Hepatocyte (in vitro differentiated cells): ENCODE measurements around the gene ZNF287. TPM values are rescaled to one million over a fixed set of nuclear protein-coding genes. Genes with fewer than 3 reads are reported as not detected.

Experiments
- DNase-seq: peaks from one replicate; pipeline ENCODE4 v3.0.0-alpha.2; 2016; ENCODE audit warnings: low spot score
- H2AFZ ChIP-seq: fragments of 200-600 bp; sonication (generic); 2 replicates; pipeline ENCODE4 v1.6.0; 2016; ENCODE audit warnings: antibody characterized with exemption, mild to moderate bottlenecking
- H3K27ac ChIP-seq: fragments of 200-600 bp; sonication (generic); 2 replicates; pipeline ENCODE4 v1.5.1; 2016; ENCODE audit warnings: mild to moderate bottlenecking
- H3K27me3 ChIP-seq: fragments of 200-600 bp; sonication (generic); 2 replicates; pipeline ENCODE4 v1.6.1; 2016
- H3K36me3 ChIP-seq: fragments of 200-600 bp; sonication (generic); replicated peaks from 2 replicates; pipeline ENCODE4 v1.5.1; 2016; ENCODE audit warnings: low read depth; ENCODE audit not compliant: insufficient read depth
- H3K4me1 ChIP-seq: fragments of 200-600 bp; sonication (generic); 2 replicates; pipeline ENCODE4 v1.5.1; 2016; ENCODE audit warnings: mild to moderate bottlenecking, moderate library complexity; ENCODE audit not compliant: insufficient read depth
- H3K4me2 ChIP-seq: fragments of 200-600 bp; sonication (generic); 2 replicates; pipeline ENCODE4 v1.6.0; 2016
- H3K4me3 ChIP-seq: fragments of 200-600 bp; sonication (generic); 2 replicates; pipeline ENCODE4 v1.5.1; 2016; ENCODE audit warnings: mild to moderate bottlenecking
- H3K79me2 ChIP-seq: fragments of 200-600 bp; sonication (generic); 2 replicates; pipeline ENCODE4 v1.6.0; 2017; ENCODE audit warnings: mild to moderate bottlenecking
- H3K9me2 ChIP-seq: fragments of 200-600 bp; sonication (generic); replicated peaks from 2 replicates; pipeline ENCODE4 v1.6.0; 2017; ENCODE audit warnings: mild to moderate bottlenecking; ENCODE audit not compliant: insufficient read depth
- H3K9me3 ChIP-seq: fragments of 200-600 bp; sonication (generic); 2 replicates; pipeline ENCODE4 v1.5.1; 2016; ENCODE audit warnings: low read depth, mild to moderate bottlenecking
- H4K20me1 ChIP-seq: fragments of 200-600 bp; sonication (generic); 2 replicates; pipeline ENCODE4 v1.6.0; 2016; ENCODE audit warnings: mild to moderate bottlenecking; ENCODE audit not compliant: insufficient read depth, poor library complexity, severe bottlenecking
- EZH2 ChIP-seq: fragments of 200-600 bp; sonication (generic); IDR thresholded peaks from 2 replicates; pipeline ENCODE4 v1.6.1; 2016; ENCODE audit warnings: antibody characterized with exemption, mild to moderate bottlenecking, borderline replicate concordance
- EZH2phosphoT487 ChIP-seq: fragments of 200-600 bp; sonication (generic); IDR thresholded peaks from one replicate; pipeline ENCODE4 v1.6.1; 2018; ENCODE audit warnings: antibody characterized with exemption, mild to moderate bottlenecking, low read depth, moderate library complexity; ENCODE audit not compliant: unreplicated experiment, severe bottlenecking
- WGBS: methylation state at CpG from one replicate; pipeline ENCODE4 v1.1.6; 2016; ENCODE audit warnings: low lambda C conversion rate; ENCODE audit errors: missing lambda C conversion rate; 5-methylcytosine and 5-hydroxymethylcytosine counted together
- polyA plus RNA-seq: library from polyadenylated mRNA; unstranded; fragments of >200 nt; fragmentation: Nextera tagmentation; extraction: Ambion mirVana; gene quantifications from 2 replicates; pipeline ENCODE4 v1.2.1, GENCODE V29; 2016
- total RNA-seq: library from RNA; depleted of rRNA; stranded (reverse); fragments of >200 nt; gene quantifications from 2 replicates; pipeline ENCODE4 v1.2.3, GENCODE V29; 2014
- TF ChIP-seq, protein P1 (sequence below): fragments of 200-600 bp; sonication (generic); IDR thresholded peaks from 2 replicates; pipeline ENCODE4 v1.5.1; 2016; ENCODE audit warnings: antibody characterized with exemption, mild to moderate bottlenecking; ENCODE audit not compliant: poor library complexity

ZNF287 gene
- total and polyA plus RNA-seq, 2 experiments from 2014 or later: 7.1 to 10.6 TPM

DNA sequence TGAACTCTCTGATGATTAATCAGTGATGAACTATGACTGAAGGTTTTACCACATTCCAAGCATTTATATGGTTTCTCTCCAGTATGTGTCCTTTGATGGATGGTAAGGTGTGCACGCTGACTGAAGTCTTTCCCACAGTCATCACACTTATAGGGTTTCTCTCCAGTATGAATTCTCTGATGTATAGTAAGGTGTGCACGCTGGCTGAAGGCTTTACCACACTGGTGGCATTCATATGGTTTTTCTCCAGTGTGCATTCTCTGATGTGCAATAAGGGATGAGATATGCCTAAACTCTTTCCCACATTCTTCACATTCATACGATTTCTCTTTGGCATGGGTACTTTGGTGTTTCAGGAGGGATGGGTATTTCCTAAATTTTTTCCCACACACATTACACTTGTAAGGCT is 16.4 kb downstream of the ZNF287 start:
- Histone ChIP-seq H3K79me2 (no peaks in the 10 kb centered on the region), H3K4me1 (no peaks in the 10 kb centered on the region), H3K27ac (no peak overlapping the region), H3K4me3 (no peak overlapping the region), H3K9me2 (no peaks in the 10 kb centered on the region), H3K9me3 (peaks cover 39% of the 10 kb centered on the region), H3K27me3 (no peaks in the 10 kb centered on the region), H2AFZ (no peak overlapping the region), H4K20me1 (no peaks in the 10 kb centered on the region), H3K36me3 (peaks cover 3% of the 10 kb centered on the region), H3K4me2 (no peak overlapping the region)
- WGBS: 95% methylated on average over 3 of the region's 3 CpGs
- no peak for DNase-seq
- TF ChIP-seq EZH2 (no peak), EZH2phosphoT487 (no peak)
- TF ChIP-seq, protein P1, sequence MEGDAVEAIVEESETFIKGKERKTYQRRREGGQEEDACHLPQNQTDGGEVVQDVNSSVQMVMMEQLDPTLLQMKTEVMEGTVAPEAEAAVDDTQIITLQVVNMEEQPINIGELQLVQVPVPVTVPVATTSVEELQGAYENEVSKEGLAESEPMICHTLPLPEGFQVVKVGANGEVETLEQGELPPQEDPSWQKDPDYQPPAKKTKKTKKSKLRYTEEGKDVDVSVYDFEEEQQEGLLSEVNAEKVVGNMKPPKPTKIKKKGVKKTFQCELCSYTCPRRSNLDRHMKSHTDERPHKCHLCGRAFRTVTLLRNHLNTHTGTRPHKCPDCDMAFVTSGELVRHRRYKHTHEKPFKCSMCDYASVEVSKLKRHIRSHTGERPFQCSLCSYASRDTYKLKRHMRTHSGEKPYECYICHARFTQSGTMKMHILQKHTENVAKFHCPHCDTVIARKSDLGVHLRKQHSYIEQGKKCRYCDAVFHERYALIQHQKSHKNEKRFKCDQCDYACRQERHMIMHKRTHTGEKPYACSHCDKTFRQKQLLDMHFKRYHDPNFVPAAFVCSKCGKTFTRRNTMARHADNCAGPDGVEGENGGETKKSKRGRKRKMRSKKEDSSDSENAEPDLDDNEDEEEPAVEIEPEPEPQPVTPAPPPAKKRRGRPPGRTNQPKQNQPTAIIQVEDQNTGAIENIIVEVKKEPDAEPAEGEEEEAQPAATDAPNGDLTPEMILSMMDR: no peak

DNA sequence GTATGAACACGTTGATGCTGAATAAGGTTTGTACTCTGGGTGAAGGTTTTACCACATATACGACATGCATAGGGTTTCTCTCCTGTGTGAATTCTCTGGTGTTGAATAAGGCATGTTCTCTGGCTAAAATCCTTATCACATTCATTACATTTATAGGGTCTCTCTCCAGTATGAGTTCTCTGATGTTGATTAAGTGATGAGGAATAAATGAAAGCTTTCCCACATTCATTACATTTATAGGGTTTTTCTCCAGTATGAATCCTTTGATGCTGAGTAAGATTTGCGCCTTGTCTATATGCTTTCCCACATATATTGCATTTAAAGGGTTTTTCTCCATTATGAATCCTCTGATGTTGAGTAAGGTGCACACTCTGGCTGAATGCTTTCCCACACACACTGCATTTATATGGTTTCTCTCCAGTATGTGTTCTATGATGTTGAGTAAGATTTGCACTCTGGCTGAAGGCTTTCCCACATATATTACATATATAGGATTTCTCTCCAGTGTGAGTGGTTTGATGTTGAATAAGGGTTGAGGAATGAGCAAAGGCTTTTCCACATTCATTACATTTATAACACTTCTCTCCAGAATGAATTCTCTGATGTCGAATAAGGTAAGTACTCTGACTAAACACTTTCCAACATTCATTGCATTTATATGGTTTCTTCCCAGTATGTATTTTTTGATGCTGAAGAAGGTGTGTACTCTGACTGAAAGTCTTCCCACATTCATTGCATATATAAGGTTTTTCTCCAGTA is 16.9 kb downstream of the ZNF287 start:
- H4K20me1 ChIP-seq: no peaks in the 10 kb centered on the region
- no peaks in the 10 kb centered on the region for H3K27me3 ChIP-seq
- H3K27ac ChIP-seq: no peak overlapping the region
- H3K4me1 ChIP-seq: no peaks in the 10 kb centered on the region
- no peaks in the 10 kb centered on the region for H3K9me2 ChIP-seq
- no peak overlapping the region for H3K4me3 ChIP-seq
- DNase-seq: no peak
- H3K79me2 ChIP-seq: no peaks in the 10 kb centered on the region
- peaks cover 3% of the 10 kb centered on the region for H3K36me3 ChIP-seq
- TF ChIP-seq EZH2: no peak
- TF ChIP-seq EZH2phosphoT487: no peak
- TF ChIP-seq, protein P1: no peak
- WGBS: 98% methylated on average over 4 of the region's 4 CpGs
- no peak overlapping the region for H2AFZ ChIP-seq
- peaks cover 39% of the 10 kb centered on the region for H3K9me3 ChIP-seq
- no peak overlapping the region for H3K4me2 ChIP-seq

DNA sequence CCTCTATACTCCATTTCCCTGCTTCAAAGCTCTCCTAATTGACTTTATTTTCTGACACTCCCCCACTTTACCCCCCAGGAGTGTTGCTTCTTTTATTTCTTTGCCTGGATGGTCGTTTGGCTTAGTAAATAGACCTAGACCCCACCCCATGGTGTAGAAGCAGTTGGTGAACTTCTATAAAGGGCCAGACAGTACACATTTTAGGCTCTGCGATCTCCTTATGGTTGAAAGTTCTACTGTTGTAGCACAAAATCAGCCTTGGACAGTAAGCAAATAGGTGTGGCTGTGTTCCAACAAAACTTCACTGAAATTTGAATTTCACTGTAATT is 31.9 kb downstream of the ZNF287 start:
- no peaks in the 10 kb centered on the region for H3K9me3 ChIP-seq
- DNase-seq: no peak
- no peaks in the 10 kb centered on the region for H3K36me3 ChIP-seq
- TF ChIP-seq, protein P1: no peak
- TF ChIP-seq EZH2: no peak
- no peak for TF ChIP-seq EZH2phosphoT487
- no peak overlapping the region for H3K27ac ChIP-seq
- no peaks in the 10 kb centered on the region for H3K9me2 ChIP-seq
- H3K79me2 ChIP-seq: no peaks in the 10 kb centered on the region
- no peaks in the 10 kb centered on the region for H3K27me3 ChIP-seq
- no peak overlapping the region for H2AFZ ChIP-seq
- no peak overlapping the region for H3K4me2 ChIP-seq
- H3K4me1 ChIP-seq: peaks cover 4% of the 10 kb centered on the region
- H3K4me3 ChIP-seq: no peak overlapping the region
- 54% methylated on average over 2 of the region's 2 CpGs for WGBS
- H4K20me1 ChIP-seq: no peaks in the 10 kb centered on the region
